Mesenchymal stem cell (in vitro differentiated cells and primary cell): ENCODE results near the gene KIAA0232.

Source experiments
- DNase-seq: peaks from one replicate; pipeline ENCODE4 v3.0.0-alpha.2; 2013
- H2AFZ ChIP-seq: one replicate; pipeline ENCODE4 v1.6.1; 2013; ENCODE audit warnings: low read depth, mild to moderate bottlenecking, control low read depth, inconsistent platforms, low read length, moderate library complexity
- H2AK5ac ChIP-seq: 2 replicates; pipeline ENCODE4 v1.6.1; 2013; ENCODE audit warnings: low read length, moderate library complexity, mild to moderate bottlenecking, inconsistent platforms; ENCODE audit not compliant: severe bottlenecking
- H2BK120ac ChIP-seq: one replicate; pipeline ENCODE4 v1.6.1; 2013; ENCODE audit warnings: low read depth, mild to moderate bottlenecking, inconsistent platforms, low read length, moderate library complexity
- H2BK12ac ChIP-seq, 2 experiments: one replicate each; pipeline ENCODE4 v1.6.1; 2013; ENCODE audit warnings: inconsistent platforms in 2 of 2, low read length in 2 of 2, mild to moderate bottlenecking in 2 of 2, moderate library complexity in 2 of 2, control low read depth in 1 of 2
- H2BK15ac ChIP-seq: one replicate; pipeline ENCODE4 v1.6.1; 2013; ENCODE audit warnings: mild to moderate bottlenecking, low read depth, inconsistent platforms; ENCODE audit not compliant: poor library complexity, severe bottlenecking
- H2BK5ac ChIP-seq: 2 replicates; pipeline ENCODE4 v1.6.1; 2013; ENCODE audit warnings: low read depth, mild to moderate bottlenecking, low read length, control low read depth, inconsistent platforms; ENCODE audit not compliant: poor library complexity, severe bottlenecking
- H3K14ac ChIP-seq, 2 experiments: one replicate each; pipeline ENCODE4 v1.6.1; 2013; ENCODE audit warnings: inconsistent platforms in 2 of 2, low read length in 2 of 2, control low read depth in 1 of 2, mild to moderate bottlenecking in 1 of 2, moderate library complexity in 1 of 2
- H3K18ac ChIP-seq, 2 experiments: one replicate each; pipeline ENCODE4 v1.6.1; 2013; ENCODE audit warnings: inconsistent platforms in 2 of 2, low read length in 2 of 2, control low read depth in 1 of 2, low read depth in 1 of 2, mild to moderate bottlenecking in 1 of 2
- H3K23ac ChIP-seq, 2 experiments: one replicate each; pipeline ENCODE4 v1.6.1; 2013; ENCODE audit warnings: inconsistent platforms in 2 of 2, low read length in 2 of 2, mild to moderate bottlenecking in 2 of 2, moderate library complexity in 2 of 2, control low read depth in 1 of 2
- H3K27ac ChIP-seq: 2 replicates; pipeline ENCODE4 v1.5.1; 2013; ENCODE audit warnings: mild to moderate bottlenecking, moderate library complexity, low read length, control low read depth, inconsistent platforms; ENCODE audit not compliant: poor library complexity, severe bottlenecking
- H3K27me3 ChIP-seq, 2 experiments: 2 replicates each; pipeline versions ENCODE4 v1.6.1 to v1.7.0; 2013; ENCODE audit warnings: low read length in 2 of 2, mild to moderate bottlenecking in 2 of 2, moderate library complexity in 2 of 2, control low read depth in 1 of 2, inconsistent platforms in 1 of 2; ENCODE audit not compliant: control insufficient read depth in 1 of 2, insufficient read depth in 1 of 2
- H3K36me3 ChIP-seq, 2 experiments: 2 replicates each; pipeline versions ENCODE4 v1.6.1 to v1.7.0; 2013; ENCODE audit warnings: low read length in 2 of 2, control low read depth in 1 of 2, inconsistent platforms in 1 of 2, low read depth in 1 of 2, mild to moderate bottlenecking in 1 of 2; ENCODE audit not compliant: insufficient read depth in 2 of 2, control insufficient read depth in 1 of 2
- H3K4ac ChIP-seq, 2 experiments: one replicate each; pipeline ENCODE4 v1.6.1; 2013; ENCODE audit warnings: inconsistent platforms in 2 of 2, low read length in 2 of 2, mild to moderate bottlenecking in 2 of 2, moderate library complexity in 2 of 2, control low read depth in 1 of 2, low read depth in 1 of 2
- H3K4me1 ChIP-seq: 2 replicates; pipeline ENCODE4 v1.6.1; 2013; ENCODE audit warnings: low read depth, low read length, control low read depth; ENCODE audit not compliant: control insufficient read depth, insufficient read depth
- H3K4me2 ChIP-seq: 2 replicates; pipeline ENCODE4 v1.6.1; 2013; ENCODE audit warnings: low read length, mild to moderate bottlenecking, inconsistent platforms; ENCODE audit not compliant: poor library complexity, severe bottlenecking
- H3K4me3 ChIP-seq, 2 experiments: 2 replicates each; pipeline versions ENCODE4 v1.5.1 to v1.7.0; 2013; ENCODE audit warnings: low read length in 2 of 2, mild to moderate bottlenecking in 2 of 2, control low read depth in 1 of 2, low read depth in 1 of 2; ENCODE audit not compliant: insufficient read depth in 1 of 2
- H3K79me1 ChIP-seq: replicated peaks from 2 replicates; pipeline ENCODE4 v1.6.1; 2013; ENCODE audit warnings: mild to moderate bottlenecking, control low read depth, low read length, inconsistent platforms; ENCODE audit not compliant: poor library complexity, severe bottlenecking
- H3K9ac ChIP-seq: 2 replicates; pipeline ENCODE4 v1.7.0; 2013; ENCODE audit warnings: mild to moderate bottlenecking, low read length, moderate library complexity
- H3K9me3 ChIP-seq: 2 replicates; pipeline ENCODE4 v1.7.0; 2013; ENCODE audit warnings: mild to moderate bottlenecking, low read length; ENCODE audit not compliant: control insufficient read depth
- H4K8ac ChIP-seq: one replicate; pipeline ENCODE4 v1.6.1; 2013; ENCODE audit warnings: inconsistent platforms, mild to moderate bottlenecking, low read length, moderate library complexity
- H4K91ac ChIP-seq: one replicate; pipeline ENCODE4 v1.6.1; 2013; ENCODE audit warnings: mild to moderate bottlenecking, low read length, inconsistent platforms
- WGBS: methylation state at CpG from one replicate; pipeline ENCODE4 v1.1.7; 2013; ENCODE audit warnings: mixed read lengths; 5-methylcytosine and 5-hydroxymethylcytosine counted together

The KIAA0232 gene

GRCh38 chr4:6900956-6901355, 118.4 kb downstream of the KIAA0232 start:
- H4K8ac ChIP-seq = no peak overlapping the region
- no peaks in the 10 kb centered on the region for H3K9me3 ChIP-seq
- no peaks in the 10 kb centered on the region for H3K36me3 ChIP-seq
- peak overlapping the region; percentile 90 for H2BK15ac ChIP-seq
- H3K18ac ChIP-seq = no peak overlapping the region
- no peaks in the 10 kb centered on the region for H3K79me1 ChIP-seq
- peak overlapping the region; percentile 69 for H4K91ac ChIP-seq
- no peaks in the 10 kb centered on the region for H3K4me1 ChIP-seq
- no peak overlapping the region for H3K4me2 ChIP-seq
- H2AFZ ChIP-seq = no peak overlapping the region
- H3K9ac ChIP-seq = no peak overlapping the region
- no peak overlapping the region for H3K4me3 ChIP-seq
- H2BK12ac ChIP-seq = peak overlapping the region; percentile 3 to 71
- H3K14ac ChIP-seq = no peak overlapping the region
- no peak overlapping the region for H2BK5ac ChIP-seq
- no peak overlapping the region for H3K23ac ChIP-seq
- no peak overlapping the region for H2AK5ac ChIP-seq
- DNase-seq = no peak
- no peak overlapping the region for H3K27ac ChIP-seq
- peak overlapping the region; percentile 44 for H2BK120ac ChIP-seq
- WGBS = 93% methylated on average over 12 of the region's 12 CpGs
- no peak overlapping the region for H3K4ac ChIP-seq
- peaks cover 0 to 15% of the 10 kb centered on the region in 2 experiments for H3K27me3 ChIP-seq

DNA sequence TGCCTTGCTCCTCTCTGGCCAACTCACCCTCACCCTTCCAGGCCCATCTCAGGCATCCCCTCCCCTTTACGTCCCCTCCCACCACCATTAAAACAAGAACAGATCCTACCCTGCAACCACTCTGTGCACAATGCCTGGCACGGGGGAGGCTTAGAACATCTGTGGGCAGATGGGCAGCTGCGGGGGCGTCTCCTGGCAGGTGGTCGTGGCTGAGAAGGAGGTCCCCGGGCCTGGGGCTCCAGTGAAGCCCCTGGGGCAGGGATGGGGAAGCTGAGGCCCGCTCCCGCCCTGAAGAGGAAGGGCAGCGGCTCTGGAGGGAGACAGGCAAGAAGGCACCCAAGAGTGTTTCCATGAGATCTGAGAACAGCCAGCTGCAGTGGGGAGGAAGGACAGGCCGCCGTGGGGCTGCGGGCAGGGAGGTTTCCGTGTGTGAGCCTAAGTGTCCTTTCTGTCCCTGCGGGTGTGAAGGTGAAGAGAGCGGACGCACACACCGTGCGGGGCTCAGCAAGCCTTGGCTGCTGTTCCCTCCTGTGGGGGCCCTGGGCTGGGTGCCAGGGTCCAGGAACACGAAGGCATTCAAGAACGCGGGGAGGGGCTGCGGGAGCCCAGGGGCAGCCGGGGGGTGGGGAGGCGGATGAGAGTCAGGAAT, 119.3 kb downstream of the KIAA0232 start:
- DNase-seq = no peak
- no peak overlapping the region for H3K14ac ChIP-seq
- no peak overlapping the region for H3K9ac ChIP-seq
- H3K23ac ChIP-seq = no peak overlapping the region
- no peak overlapping the region for H3K18ac ChIP-seq
- peaks cover 0 to 23% of the 10 kb centered on the region in 2 experiments for H3K27me3 ChIP-seq
- H2BK120ac ChIP-seq = peak overlapping the region; percentile 44
- no peaks in the 10 kb centered on the region for H3K9me3 ChIP-seq
- no peak overlapping the region for H3K4ac ChIP-seq
- H2BK5ac ChIP-seq = no peak overlapping the region
- 92% methylated on average over 24 of the region's 24 CpGs for WGBS
- no peak overlapping the region for H3K4me3 ChIP-seq
- H3K36me3 ChIP-seq = no peaks in the 10 kb centered on the region
- no peak overlapping the region for H2AK5ac ChIP-seq
- no peak overlapping the region for H3K4me2 ChIP-seq
- no peak overlapping the region for H2AFZ ChIP-seq
- H4K8ac ChIP-seq = no peak overlapping the region
- H2BK15ac ChIP-seq = peak overlapping the region; percentile 54
- H2BK12ac ChIP-seq = peak overlapping the region; percentile 57 to 76
- no peak overlapping the region for H4K91ac ChIP-seq
- no peaks in the 10 kb centered on the region for H3K4me1 ChIP-seq
- H3K27ac ChIP-seq = no peak overlapping the region
- H3K79me1 ChIP-seq = no peaks in the 10 kb centered on the region

DNA sequence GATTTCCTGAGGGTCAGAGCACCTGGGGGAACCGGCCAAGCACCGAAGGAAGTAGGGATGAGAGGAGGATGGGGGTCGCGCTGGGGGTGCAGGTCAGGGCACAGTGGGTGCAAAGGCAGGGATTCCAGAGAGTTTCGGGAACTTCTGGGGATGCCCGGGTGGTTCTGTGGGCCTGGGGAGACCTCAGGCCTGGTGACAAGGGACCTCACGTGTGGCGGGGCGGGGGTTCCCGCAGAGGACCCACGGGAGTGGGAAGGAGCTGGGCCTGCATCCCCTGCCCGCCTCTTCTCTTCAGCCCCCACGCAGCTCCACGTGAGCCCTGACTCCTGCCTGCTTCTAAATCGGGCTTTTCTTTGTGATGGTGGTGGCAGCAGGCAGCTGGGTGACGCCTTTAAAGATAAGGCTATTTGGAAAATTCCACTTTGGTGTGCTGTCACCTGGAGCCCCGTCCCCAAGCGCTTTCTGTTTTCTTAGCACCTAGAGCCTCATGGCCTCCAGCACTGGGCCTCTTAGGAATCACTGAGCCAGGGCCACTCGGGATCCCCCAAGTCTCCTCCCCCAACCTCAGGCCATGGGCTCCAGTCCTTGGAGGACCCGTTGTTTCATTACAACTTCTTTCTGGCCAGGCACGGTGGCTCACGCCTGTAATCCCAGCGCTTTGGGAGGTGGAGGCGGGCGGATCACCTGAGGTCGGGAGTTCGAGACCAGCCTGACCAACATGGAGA, 120.0 kb downstream of the KIAA0232 start:
- Histone ChIP-seq H2BK5ac (no peak overlapping the region), H3K36me3 (no peaks in the 10 kb centered on the region), H3K27ac (no peak overlapping the region), H3K23ac (no peak overlapping the region), H3K18ac (no peak overlapping the region), H3K79me1 (no peaks in the 10 kb centered on the region), H3K9ac (no peak overlapping the region), H3K14ac (no peak overlapping the region), H4K91ac (peak overlapping the region; percentile 21), H3K4me2 (no peak overlapping the region), H3K4me3 (no peak overlapping the region), H2AFZ (no peak overlapping the region), H2BK12ac (peak overlapping the region in 1 of 2 experiments; percentile 5), H3K4ac (peak overlapping the region in 1 of 2 experiments; percentile 13), H3K4me1 (no peaks in the 10 kb centered on the region), H3K27me3 (peaks cover 4 to 30% of the 10 kb centered on the region in 2 experiments), H2AK5ac (no peak overlapping the region), H3K9me3 (no peaks in the 10 kb centered on the region), H2BK15ac (peak overlapping the region; percentile 16), H2BK120ac (no peak overlapping the region), H4K8ac (no peak overlapping the region)
- WGBS = 83% methylated on average over 27 of the region's 27 CpGs
- no peak for DNase-seq
